Right lobe of liver (tissue), 6 donors: Measurements from ENCODE around the gene CCNL1. TPM values are rescaled to one million over a fixed set of nuclear protein-coding genes. Genes with fewer than 3 reads are reported as not detected.
"Not testable (repeated sequence)": the region's sequence is repeated elsewhere in the genome, so short reads cannot be mapped to it uniquely, and the experiment has no call there.

Source experiments
- ATAC-seq, 4 donors: fragments of 200-7000 bp; cut with Tn5 transposase; one replicate each; pipeline ENCODE4 v1.9.1; 2020; ENCODE audit warnings: mild to moderate bottlenecking in 4 of 4, moderate library complexity in 4 of 4
- DNase-seq, 3 donors: peaks; one replicate each; pipeline ENCODE4 v3.0.0-alpha.2; 2020
- H3K27ac ChIP-seq, 3 donors: fragments of 200-600 bp; one replicate each; pipeline ENCODE4 v1.8.0; 2022
- H3K27me3 ChIP-seq, 2 donors: fragments of 200-600 bp; one replicate each; pipeline ENCODE4 v1.8.0; 2022
- H3K36me3 ChIP-seq, 4 donors: fragments of 200-600 bp; sonication (generic) in 1 of 4; one replicate each; pipeline versions ENCODE4 v1.5.1 to v1.8.0; 2017 to 2022; ENCODE audit warnings: control low read depth in 1 of 4
- H3K4me1 ChIP-seq, 4 donors: fragments of 200-600 bp; sonication (generic) in 1 of 4; one replicate each; pipeline versions ENCODE4 v1.5.1 to v1.8.0; 2017 to 2022; ENCODE audit warnings: control low read depth in 1 of 4
- H3K4me3 ChIP-seq, 3 donors: fragments of 200-600 bp; one replicate each; pipeline ENCODE4 v1.8.0; 2022
- H3K9me3 ChIP-seq, 4 donors: fragments of 200-600 bp; sonication (generic) in 1 of 4; one replicate each; pipeline versions ENCODE4 v1.5.1 to v1.8.0; 2017 to 2022; ENCODE audit warnings: control low read depth in 1 of 4
- CTCF ChIP-seq, 4 donors: fragments of 200-600 bp in 3 of 4; fragments of 450-650 bp in 1 of 4; IDR thresholded peaks; one replicate each; pipeline versions ENCODE4 v1.5.1 to v1.8.0; 2016 to 2022; ENCODE audit warnings: antibody characterized with exemption in 4 of 4, mild to moderate bottlenecking in 2 of 4
- POLR2A ChIP-seq: fragments of 450-650 bp; IDR thresholded peaks from one replicate; pipeline ENCODE4 v1.6.1; 2017; ENCODE audit warnings: antibody characterized with exemption, mild to moderate bottlenecking
- WGBS: methylation state at CpG from one replicate; pipeline ENCODE4 v1.1.6; 2018; ENCODE audit warnings: low coverage, low lambda C conversion rate; ENCODE audit not compliant: insufficient coverage; ENCODE audit errors: missing lambda C conversion rate; 5-methylcytosine and 5-hydroxymethylcytosine counted together
- intact Hi-C, 2 donors: fragments of 100-400 bp; cut with DNase I; formaldehyde crosslinking; loops; one replicate each; pipeline versions ENCODE4 v1.11.2 to v1.14.1; 2022
- total RNA-seq, 6 experiments: library from RNA; depleted of rRNA in 2 of 6; stranded (reverse); fragments of >200 nt in 2 of 6; fragmentation: NEBNext Ultra II Directional in 3 of 6; extraction: Animal tissue kit (Norgen Biotek cat#: 25700) in 3 of 6; gene quantifications; one replicate each; pipeline versions ENCODE4 v1.1.0 to v1.2.4, GENCODE V29; 2016 to 2023
- donor health status: DM: no; HTN: yes; CAD: no.
- donor health status: DM: no; HTN: no; CAD: no.
- donor health status: DM: no; HTN: no; CAD: no.
- donor health status: DM: no; HTN: yes; CAD: no.
- donor health status: DM: no; HTN: yes; CAD: no.

Gene CCNL1
- total RNA-seq, 6 experiments from 2014 or later: 34.0 to 153 (median 78.5) TPM

GRCh38 chr3:157199841-157200240, 39.9 kb upstream of the CCNL1 start:
- WGBS: 76% methylated on average over 3 of the region's 3 CpGs
- no peaks in the 10 kb centered on the region for H3K27me3 ChIP-seq
- H3K9me3 ChIP-seq: no peaks in the 10 kb centered on the region
- no peaks in the 10 kb centered on the region for H3K4me1 ChIP-seq
- H3K36me3 ChIP-seq: no peaks in the 10 kb centered on the region
- H3K4me3 ChIP-seq: no peak overlapping the region
- ATAC-seq (no peak), DNase-seq (no peak)
- no peak overlapping the region for H3K27ac ChIP-seq
- intact Hi-C loops: no loop called here
- no peak for TF ChIP-seq POLR2A
- no peak for TF ChIP-seq CTCF (IDR thresholded peaks at IDR 0.05)

- H3K4me1 ChIP-seq: no peaks in the 10 kb centered on the region
- ATAC-seq (no peak), DNase-seq (no peak)
- no peak overlapping the region for H3K4me3 ChIP-seq
- no peak for TF ChIP-seq CTCF (IDR thresholded peaks at IDR 0.05)
- no peak for TF ChIP-seq POLR2A
- no peaks in the 10 kb centered on the region for H3K27me3 ChIP-seq
- intact Hi-C loops: no loop called here
- H3K9me3 ChIP-seq: no peaks in the 10 kb centered on the region
- no peak overlapping the region for H3K27ac ChIP-seq
- no peaks in the 10 kb centered on the region for H3K36me3 ChIP-seq
Observed at GRCh38 chr3:157195965-157196364, 36.0 kb upstream of the CCNL1 start.

- H3K4me1 ChIP-seq, H3K36me3 ChIP-seq, H3K27me3 ChIP-seq, ATAC-seq, H3K4me3 ChIP-seq, H3K27ac ChIP-seq, H3K9me3 ChIP-seq, intact Hi-C loops, DNase-seq: not testable (repeated sequence)
- 78% methylated on average over 1 of the region's 5 CpGs for WGBS
Observed at GRCh38 chr3:157191149-157191548, 31.2 kb upstream of the CCNL1 start.

- no peaks in the 10 kb centered on the region for H3K36me3 ChIP-seq
- intact Hi-C loops: no loop called here
- TF ChIP-seq POLR2A (no peak), CTCF (IDR thresholded peaks at IDR 0.05) (no peak)
- DNase-seq: no peak
- H3K4me3 ChIP-seq: no peak overlapping the region
- WGBS: 49% methylated on average over 2 of the region's 2 CpGs
- peak in 2 of 4 donors; percentile 45 to 80 for ATAC-seq
- H3K4me1 ChIP-seq: no peaks in the 10 kb centered on the region
- H3K27ac ChIP-seq: no peak overlapping the region
- H3K9me3 ChIP-seq: peaks cover 0 to 7% (median 0%) of the 10 kb centered on the region in 4 donors
- no peaks in the 10 kb centered on the region for H3K27me3 ChIP-seq
Observed at GRCh38 chr3:157190380-157190872, 30.5 kb upstream of the CCNL1 start.

- intact Hi-C loops: no loop called here
- no peak for ATAC-seq
- no peaks in the 10 kb centered on the region for H3K4me1 ChIP-seq
- H3K4me3 ChIP-seq: no peak overlapping the region
- DNase-seq: no peak
- no peak overlapping the region for H3K27ac ChIP-seq
- no peaks in the 10 kb centered on the region for H3K27me3 ChIP-seq
- H3K36me3 ChIP-seq: no peaks in the 10 kb centered on the region
- peaks cover 0 to 7% (median 0%) of the 10 kb centered on the region in 4 donors for H3K9me3 ChIP-seq
- TF ChIP-seq POLR2A (no peak), CTCF (IDR thresholded peaks at IDR 0.05) (no peak)
Observed at GRCh38 chr3:157188391-157188790, 28.4 kb upstream of the CCNL1 start.
